ENCODE data around the gene TCEAL3.
"Not testable (repeated sequence)": the region's sequence is repeated elsewhere in the genome, so short reads cannot be mapped to it uniquely, and the experiment has no call there.

Gene TCEAL3

GRCh38 chrX:103658681-103659433 lies 51.1 kb downstream of the TCEAL3 start:
- TF ChIP-seq, protein P1, sequence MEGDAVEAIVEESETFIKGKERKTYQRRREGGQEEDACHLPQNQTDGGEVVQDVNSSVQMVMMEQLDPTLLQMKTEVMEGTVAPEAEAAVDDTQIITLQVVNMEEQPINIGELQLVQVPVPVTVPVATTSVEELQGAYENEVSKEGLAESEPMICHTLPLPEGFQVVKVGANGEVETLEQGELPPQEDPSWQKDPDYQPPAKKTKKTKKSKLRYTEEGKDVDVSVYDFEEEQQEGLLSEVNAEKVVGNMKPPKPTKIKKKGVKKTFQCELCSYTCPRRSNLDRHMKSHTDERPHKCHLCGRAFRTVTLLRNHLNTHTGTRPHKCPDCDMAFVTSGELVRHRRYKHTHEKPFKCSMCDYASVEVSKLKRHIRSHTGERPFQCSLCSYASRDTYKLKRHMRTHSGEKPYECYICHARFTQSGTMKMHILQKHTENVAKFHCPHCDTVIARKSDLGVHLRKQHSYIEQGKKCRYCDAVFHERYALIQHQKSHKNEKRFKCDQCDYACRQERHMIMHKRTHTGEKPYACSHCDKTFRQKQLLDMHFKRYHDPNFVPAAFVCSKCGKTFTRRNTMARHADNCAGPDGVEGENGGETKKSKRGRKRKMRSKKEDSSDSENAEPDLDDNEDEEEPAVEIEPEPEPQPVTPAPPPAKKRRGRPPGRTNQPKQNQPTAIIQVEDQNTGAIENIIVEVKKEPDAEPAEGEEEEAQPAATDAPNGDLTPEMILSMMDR (IDR thresholded peaks at IDR 0.05; ENCODE audit: low read depth, low read length): no peak
- DNase-seq (ENCODE audit: extremely low read depth, low read depth): no peak

GRCh38 chrX:103659460-103659859 lies 51.7 kb downstream of the TCEAL3 start:
- not testable (repeated sequence) for DNase-seq (ENCODE audit: extremely low read depth, low read depth)

Measured in AG09319 (cell line).